Measurements from ENCODE around the gene FAM120A.

- no peak for TF ChIP-seq POLR2A (IDR thresholded peaks at IDR 0.05)
- TF ChIP-seq, protein P1, sequence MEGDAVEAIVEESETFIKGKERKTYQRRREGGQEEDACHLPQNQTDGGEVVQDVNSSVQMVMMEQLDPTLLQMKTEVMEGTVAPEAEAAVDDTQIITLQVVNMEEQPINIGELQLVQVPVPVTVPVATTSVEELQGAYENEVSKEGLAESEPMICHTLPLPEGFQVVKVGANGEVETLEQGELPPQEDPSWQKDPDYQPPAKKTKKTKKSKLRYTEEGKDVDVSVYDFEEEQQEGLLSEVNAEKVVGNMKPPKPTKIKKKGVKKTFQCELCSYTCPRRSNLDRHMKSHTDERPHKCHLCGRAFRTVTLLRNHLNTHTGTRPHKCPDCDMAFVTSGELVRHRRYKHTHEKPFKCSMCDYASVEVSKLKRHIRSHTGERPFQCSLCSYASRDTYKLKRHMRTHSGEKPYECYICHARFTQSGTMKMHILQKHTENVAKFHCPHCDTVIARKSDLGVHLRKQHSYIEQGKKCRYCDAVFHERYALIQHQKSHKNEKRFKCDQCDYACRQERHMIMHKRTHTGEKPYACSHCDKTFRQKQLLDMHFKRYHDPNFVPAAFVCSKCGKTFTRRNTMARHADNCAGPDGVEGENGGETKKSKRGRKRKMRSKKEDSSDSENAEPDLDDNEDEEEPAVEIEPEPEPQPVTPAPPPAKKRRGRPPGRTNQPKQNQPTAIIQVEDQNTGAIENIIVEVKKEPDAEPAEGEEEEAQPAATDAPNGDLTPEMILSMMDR (IDR thresholded peaks at IDR 0.05), result no peak
Measured at GRCh38 chr9:93565089-93565488, 113.6 kb downstream of the FAM120A start.

Data from esophagus squamous epithelium (tissue), 4 donors.